K562 (cell line): ENCODE results near the gene B3GLCT. TPM values are rescaled to one million over a fixed set of nuclear protein-coding genes. Genes with fewer than 3 reads are reported as not detected.

Source experiments
- ATAC-seq: fragments of 200-7000 bp; cut with Tn5 transposase; 3 replicates; pipeline ENCODE4 v1.9.1; 2020; ENCODE audit warnings: moderate library complexity
- BruUV-seq: library from RNA; stranded (reverse); fragments of 400-500 nt; replicated peaks from 2 replicates; lab custom pipeline; 2021; lab: Mats Ljungman, UMichigan
- CTCF ChIA-PET: fragments of 300-600 bp; formaldehyde crosslinking; extraction: SDS; loops from one replicate; lab custom pipeline; 2021; ENCODE audit warnings: low intra/inter-chr PET ratio; lab: Yijun Ruan, JAX
- POLR2A ChIA-PET: fragments of 300-600, 350-650 bp; sonication (Branson Sonifier 250); formaldehyde crosslinking; extraction: SDS; loops from one replicate; lab custom pipeline; 2021; ENCODE audit warnings: antibody characterized with exemption, inconsistent platforms; lab: Yijun Ruan, JAX
- DNase-seq, 4 experiments: peaks; one replicate each; pipeline versions ENCODE4 v3.0.0 to v3.0.0-alpha.2; 2011 to 2018; ENCODE audit warnings: low spot score in 3 of 4, mixed read lengths in 3 of 4; ENCODE audit errors: extremely low read depth in 1 of 4
- FAIRE-seq: peaks from 2 replicates; lab custom pipeline; 2011; peaks lifted over from hg19 to GRCh38; lab: Jason Lieb, UNC
- H2AFZ ChIP-seq: 2 replicates; pipeline ENCODE4 v1.6.0; 2011; ENCODE audit warnings: low read depth, low read length, control low read depth, inconsistent platforms
- H3K27ac ChIP-seq: fragments of 200-600 bp; 3 replicates; pipeline ENCODE4 v1.8.0; 2011; ENCODE audit warnings: low read depth, mild to moderate bottlenecking, control low read depth, inconsistent platforms, low read length, moderate library complexity, mixed read lengths; ENCODE audit errors: extremely low read depth
- H3K27me3 ChIP-seq, 2 experiments: fragments of 300-600 bp in 1 of 2; 2 replicates in 1 of 2; 3 replicates in 1 of 2; pipeline versions ENCODE4 v1.6.0 to v1.8.0; 2011; ENCODE audit warnings: inconsistent platforms in 2 of 2, low read length in 2 of 2, mild to moderate bottlenecking in 1 of 2, mixed read lengths in 1 of 2, moderate library complexity in 1 of 2; ENCODE audit not compliant: control insufficient read depth in 2 of 2, insufficient read depth in 2 of 2
- H3K36me3 ChIP-seq: fragments of 300-600 bp; 3 replicates; pipeline ENCODE4 v1.8.0; 2011; ENCODE audit warnings: mild to moderate bottlenecking, low read length, inconsistent platforms; ENCODE audit not compliant: control insufficient read depth, insufficient read depth
- H3K4me1 ChIP-seq, 2 experiments: fragments of 200-600 bp in 1 of 2; replicated peaks in 1 of 2; 2 replicates in 1 of 2; 3 replicates in 1 of 2; pipeline versions ENCODE4 v1.5.1 to v1.8.0; 2011; ENCODE audit warnings: inconsistent platforms in 2 of 2, low read length in 2 of 2, mild to moderate bottlenecking in 1 of 2, mixed read lengths in 1 of 2, moderate library complexity in 1 of 2; ENCODE audit not compliant: control insufficient read depth in 2 of 2, insufficient read depth in 2 of 2
- H3K4me2 ChIP-seq: 2 replicates; pipeline ENCODE4 v1.6.1; 2011; ENCODE audit warnings: low read length, control low read depth, inconsistent platforms, mixed read lengths; ENCODE audit not compliant: insufficient read depth
- H3K4me3 ChIP-seq: fragments of 200-600 bp; sonication (generic), shearing (Covaris generic); 2 replicates; pipeline ENCODE4 v1.5.1; 2016; ENCODE audit warnings: control low read depth, inconsistent platforms
- H3K79me2 ChIP-seq: fragments of 200-600 bp; 3 replicates; pipeline ENCODE4 v1.8.0; 2011; ENCODE audit warnings: low read length, inconsistent platforms; ENCODE audit not compliant: control insufficient read depth, insufficient read depth
- H3K9ac ChIP-seq, 2 experiments: 2 replicates each; pipeline versions ENCODE4 v1.6.0 to v1.6.1; 2011; ENCODE audit warnings: low read depth in 2 of 2, low read length in 2 of 2, control low read depth in 1 of 2, inconsistent platforms in 1 of 2, mild to moderate bottlenecking in 1 of 2, mixed read lengths in 1 of 2; ENCODE audit not compliant: insufficient read depth in 1 of 2
- H3K9me1 ChIP-seq: one replicate; pipeline ENCODE4 v1.6.0; 2011; ENCODE audit warnings: inconsistent platforms, mild to moderate bottlenecking, low read length, moderate library complexity; ENCODE audit not compliant: control insufficient read depth, insufficient read depth
- H3K9me3 ChIP-seq: replicated peaks from 2 replicates; pipeline ENCODE4 v1.5.1; 2011; ENCODE audit warnings: low read depth, low read length, inconsistent platforms; ENCODE audit not compliant: control insufficient read depth, insufficient read depth
- H4K20me1 ChIP-seq: replicated peaks from 2 replicates; pipeline ENCODE4 v1.6.1; 2011; ENCODE audit warnings: low read length, inconsistent platforms, mixed read lengths; ENCODE audit not compliant: control insufficient read depth, insufficient read depth
- BHLHE40 ChIP-seq: IDR thresholded peaks from 2 replicates; pipeline ENCODE4 v1.6.1; 2011; ENCODE audit warnings: low read length, improper control_type of control experiment
- FOXM1 ChIP-seq, 2 experiments: fragments of 450-650 bp in 1 of 2; sonication (generic) in 1 of 2; formaldehyde crosslinking in 1 of 2; IDR thresholded peaks; 2 replicates each; pipeline versions ENCODE4 v1.6.1 to v1.9.0; 2017 to 2022; ENCODE audit warnings: low read depth in 2 of 2, mild to moderate bottlenecking in 2 of 2, missing genetic modification reagents in 1 of 2, moderate library complexity in 1 of 2
- HMG20A ChIP-seq: fragments of 450-650 bp; formaldehyde crosslinking; conservative IDR thresholded peaks from 2 replicates; pipeline ENCODE4 v1.4.0; 2020; ENCODE audit warnings: mild to moderate bottlenecking, mixed read lengths
- HMGN3 ChIP-seq: IDR thresholded peaks from 2 replicates; pipeline ENCODE4 v1.6.1; 2011; ENCODE audit warnings: borderline replicate concordance, low read depth, mild to moderate bottlenecking, mixed read lengths, low read length; ENCODE audit not compliant: insufficient read length; ENCODE audit errors: extremely low read depth
- MIER1 ChIP-seq: fragments of 450-650 bp; IDR thresholded peaks from 2 replicates; pipeline ENCODE4 v1.6.1; 2016; ENCODE audit warnings: antibody characterized with exemption, mild to moderate bottlenecking, low read depth
- NELFE ChIP-seq: IDR thresholded peaks from 2 replicates; pipeline ENCODE4 v1.6.1; 2011; ENCODE audit warnings: mild to moderate bottlenecking; ENCODE audit not compliant: insufficient read depth, insufficient read length
- PCBP1 ChIP-seq: fragments of 200-400 bp; formaldehyde crosslinking; IDR thresholded peaks from 2 replicates; pipeline ENCODE4 v1.6.1; 2018; ENCODE audit warnings: mild to moderate bottlenecking, low read depth, low read length; ENCODE audit not compliant: poor library complexity, severe bottlenecking
- SMAD1 ChIP-seq: fragments of 150-350 bp; IDR thresholded peaks from 2 replicates; pipeline ENCODE4 v1.6.1; 2014; ENCODE audit warnings: low read length, low read depth; ENCODE audit not compliant: partially characterized antibody
- SUPT5H ChIP-seq: fragments of 450-650 bp; IDR thresholded peaks from 2 replicates; pipeline ENCODE4 v1.6.1; 2016
- TBL1XR1 ChIP-seq, 2 experiments: IDR thresholded peaks; 2 replicates each; pipeline ENCODE4 v1.6.1; 2012; ENCODE audit warnings: improper control_type of control experiment in 2 of 2, low read length in 2 of 2, mild to moderate bottlenecking in 1 of 2
- ZBTB2 ChIP-seq: fragments of 450-650 bp; IDR thresholded peaks from 2 replicates; pipeline ENCODE4 v1.6.1; 2016; ENCODE audit warnings: antibody characterized with exemption
- ZFP1 ChIP-seq: fragments of 450-650 bp; formaldehyde crosslinking; IDR thresholded peaks from 2 replicates; pipeline ENCODE4 v1.4.0; 2020; ENCODE audit warnings: mild to moderate bottlenecking, mixed read lengths
- ZNF311 ChIP-seq: fragments of 250-450 bp; sonication (Bioruptor Pico); IDR thresholded peaks from 2 replicates; pipeline ENCODE4 v1.4.0; 2020; ENCODE audit warnings: mild to moderate bottlenecking, moderate library complexity
- WGBS: fragments of 100-300 bp; shearing (Covaris generic); methylation state at CpG from one replicate; pipeline ENCODE4 v1.1.6; 2016; ENCODE audit warnings: low coverage, mixed read lengths; ENCODE audit not compliant: insufficient coverage; ENCODE audit errors: missing lambda C conversion rate; 5-methylcytosine and 5-hydroxymethylcytosine counted together
- in situ Hi-C: fragments of 300-500 bp; cut with MboI; formaldehyde crosslinking; loops from 4 replicates; pipeline ENCODE4 v1.15.0; 2018; ENCODE audit warnings: inconsistent platforms, mixed read lengths
- intact Hi-C: fragments of 100-400 bp; cut with micrococcal nuclease; formaldehyde crosslinking; loops from 2 replicates; pipeline ENCODE4 v1.14.2; 2022
- polyA plus RNA-seq, 8 experiments: library from polyadenylated mRNA; depleted of rRNA in 4 of 8; stranded (reverse) in 5 of 8; unstranded in 3 of 8; fragments of >200 nt; fragmentation: Nextera tagmentation in 2 of 8; fragmentation: Illumina TruSeq in 1 of 8; extraction: Ambion mirVana in 2 of 8; extraction: Trizol in 1 of 8; gene quantifications; 2 replicates each; pipeline versions ENCODE4 v1.2.1 to v1.2.3, GENCODE V29; 2011 to 2014; ENCODE audit warnings: inconsistent platforms in 1 of 8, missing spikeins in 1 of 8
- total RNA-seq, 7 experiments: library from RNA; depleted of rRNA in 6 of 7; stranded (reverse); fragments of >200 nt in 6 of 7; fragmentation: Illumina TruSeq in 2 of 7; extraction: Trizol in 2 of 7; gene quantifications; 2 replicates each; pipeline versions ENCODE4 v1.2.1 to v1.2.3, GENCODE V29; 2011 to 2021; ENCODE audit warnings: low replicate concordance in 1 of 7

The B3GLCT gene
- total and polyA plus RNA-seq, 9 of the 15 experiments (the other 6 are each of a cell fraction or from before 2014, with no cell fraction given), result 1.1 to 5.1 (median 2.9) TPM

- TF ChIP-seq NELFE (no peak), HMG20A (no peak), TBL1XR1 (IDR thresholded peaks at IDR 0.05; ENCODE audit: low read length in 2 of 2) (no peak), ZNF311 (CRISPR knock-in tag) (no peak), HMGN3 (no peak), FOXM1 (IDR thresholded peaks at IDR 0.05; ENCODE audit: low read depth) (no peak), FOXM1 (CRISPR knock-in tag; IDR thresholded peaks at IDR 0.05; ENCODE audit: low read depth) (no peak)
Observed at GRCh38 chr13:31365630-31366029, 165.9 kb downstream of the B3GLCT start (continued).

GRCh38 chr13:31367410-31367809 is 167.6 kb downstream of the B3GLCT start:
- no peak overlapping the region for H3K4me2 ChIP-seq
- no peaks in the 10 kb centered on the region for H4K20me1 ChIP-seq
- TF ChIP-seq PCBP1, result no peak
- no peak for TF ChIP-seq SUPT5H
- no peak for TF ChIP-seq BHLHE40
- TF ChIP-seq SMAD1, result no peak
- TF ChIP-seq ZBTB2, result no peak
- TF ChIP-seq ZFP1, result no peak
- TF ChIP-seq MIER1, result no peak
- H3K27me3 ChIP-seq, result no peaks in the 10 kb centered on the region
- no peaks in the 10 kb centered on the region for H3K79me2 ChIP-seq
- ATAC-seq, result no peak
- CTCF ChIA-PET, result no interaction called here
- DNase-seq, result no peak
- no peaks in the 10 kb centered on the region for H3K9me3 ChIP-seq
- no peaks in the 10 kb centered on the region for H3K9me1 ChIP-seq
- intact Hi-C loops, result no loop called here
- 0% methylated on average over 1 of the region's 2 CpGs for WGBS
- no peak overlapping the region for H3K9ac ChIP-seq
- in situ Hi-C loops, result no loop called here
- H3K36me3 ChIP-seq, result no peaks in the 10 kb centered on the region
- no peak overlapping the region for H2AFZ ChIP-seq
- POLR2A ChIA-PET, result no interaction called here
- no TSS peak for BruUV-seq
- H3K4me3 ChIP-seq, result no peak overlapping the region
- H3K4me1 ChIP-seq, result no peaks in the 10 kb centered on the region
- H3K27ac ChIP-seq, result no peak overlapping the region
- no peak for FAIRE-seq
